Measurements from ENCODE around the gene CDH22. TPM values are rescaled to one million over a fixed set of nuclear protein-coding genes. Genes with fewer than 3 reads are reported as not detected.

Gene CDH22
- total RNA-seq, 4 donors from 2014 or later, result 0.26 to 1.2 (median 0.35) TPM

- DNase-seq (no peak), ATAC-seq (no peak)
- Histone ChIP-seq H3K36me3 (no peaks in the 10 kb centered on the region), H3K4me1 (peaks cover 0 to 4% of the 10 kb centered on the region in 2 donors), H3K9me3 (no peaks in the 10 kb centered on the region), H3K27ac (no peak overlapping the region), H3K4me3 (no peak overlapping the region), H3K27me3 (no peaks in the 10 kb centered on the region)
- no peak for TF ChIP-seq POLR2A (IDR thresholded peaks at IDR 0.05)
- TF ChIP-seq CTCF (IDR thresholded peaks at IDR 0.05 in 4 of 5, conservative IDR thresholded peaks at IDR 0.05 in 1 of 5), result no peak
- in situ Hi-C loops (cut with MboI; ENCODE audit: low sequenced_read_pairs in 4 of 4), result loop anchor here in 1 of 4 donors (25.0 kb wide), 1 partner anchor 188 kb away; no protein-coding TSS in a partner anchor
- intact Hi-C loops (cut with DNase I; ENCODE audit: low total_unique reads), result no loop called here
These were observed 17.5 kb upstream of the CDH22 start for GRCh38 chr20:46325789-46326188.

GRCh38 chr20:46324960-46325703 lies 16.8 kb upstream of the CDH22 start:
- intact Hi-C loops (cut with DNase I; ENCODE audit: low total_unique reads), result no loop called here
- in situ Hi-C loops (cut with MboI; ENCODE audit: low sequenced_read_pairs in 4 of 4), result loop anchor here in 1 of 4 donors (25.0 kb wide), 1 partner anchor 188 kb away; no protein-coding TSS in a partner anchor
- ATAC-seq (no peak), DNase-seq (no peak)
- Histone ChIP-seq H3K27ac (no peak overlapping the region), H3K4me3 (no peak overlapping the region), H3K27me3 (no peaks in the 10 kb centered on the region), H3K9me3 (no peaks in the 10 kb centered on the region), H3K36me3 (no peaks in the 10 kb centered on the region), H3K4me1 (peaks cover 0 to 3% of the 10 kb centered on the region in 2 donors)
- no peak for TF ChIP-seq POLR2A (IDR thresholded peaks at IDR 0.05)
- peak in 1 of 5 experiments; percentile 31 for TF ChIP-seq CTCF (IDR thresholded peaks at IDR 0.05 in 4 of 5, conservative IDR thresholded peaks at IDR 0.05 in 1 of 5)

- no peak overlapping the region for H3K27ac ChIP-seq
- in situ Hi-C loops (cut with MboI; ENCODE audit: low sequenced_read_pairs in 4 of 4), result no loop called here
These were observed 16.1 kb upstream of the CDH22 start for GRCh38 chr20:46324379-46324778.

GRCh38 chr20:46323557-46323956 lies 15.3 kb upstream of the CDH22 start:
- ATAC-seq, result no peak
- Histone ChIP-seq H3K4me1 (no peaks in the 10 kb centered on the region), H3K27ac (no peak overlapping the region), H3K4me3 (no peak overlapping the region), H3K36me3 (no peaks in the 10 kb centered on the region), H3K9me3 (no peaks in the 10 kb centered on the region), H3K27me3 (no peaks in the 10 kb centered on the region)
- in situ Hi-C loops (cut with MboI; ENCODE audit: low sequenced_read_pairs in 4 of 4), result no loop called here
- TF ChIP-seq POLR2A (IDR thresholded peaks at IDR 0.05) (no peak), CTCF (IDR thresholded peaks at IDR 0.05 in 4 of 5, conservative IDR thresholded peaks at IDR 0.05 in 1 of 5) (no peak)
- no peak for DNase-seq
- intact Hi-C loops (cut with DNase I; ENCODE audit: low total_unique reads), result no loop called here

More at GRCh38 chr20:46324379-46324778, 16.1 kb upstream of the CDH22 start:
- ATAC-seq, result no peak
- Histone ChIP-seq H3K27me3 (no peaks in the 10 kb centered on the region), H3K4me1 (no peaks in the 10 kb centered on the region), H3K9me3 (no peaks in the 10 kb centered on the region), H3K4me3 (no peak overlapping the region), H3K36me3 (no peaks in the 10 kb centered on the region)
- intact Hi-C loops (cut with DNase I; ENCODE audit: low total_unique reads), result no loop called here
- TF ChIP-seq POLR2A (IDR thresholded peaks at IDR 0.05) (no peak), CTCF (IDR thresholded peaks at IDR 0.05 in 4 of 5, conservative IDR thresholded peaks at IDR 0.05 in 1 of 5) (no peak)
- DNase-seq, result no peak
